Peyer's patch (tissue), 4 donors: Measurements from ENCODE around the gene PIP4K2B.

ENCODE experiments used
- CTCF ChIP-seq, 6 experiments: fragments of 450-650 bp in 4 of 6; fragments of 200-600 bp in 2 of 6; sonication (generic) in 1 of 6; IDR thresholded peaks; one replicate each; pipeline ENCODE4 v1.5.1; 2017 to 2019; ENCODE audit warnings: antibody characterized with exemption in 6 of 6, mild to moderate bottlenecking in 3 of 6, moderate library complexity in 1 of 6
- POLR2A ChIP-seq, 2 donors: fragments of 450-650 bp; IDR thresholded peaks; one replicate each; pipeline ENCODE4 v1.5.1; 2017; ENCODE audit warnings: antibody characterized with exemption in 2 of 2, mild to moderate bottlenecking in 2 of 2, moderate library complexity in 2 of 2

GRCh38 chr17:38751808-38752307 lies 47.5 kb downstream of the PIP4K2B start:
- TF ChIP-seq CTCF (IDR thresholded peaks at IDR 0.05) (no peak), POLR2A (IDR thresholded peaks at IDR 0.05) (no peak)
